GM19452 (cell line): ENCODE data around the gene HOXB8.

Experiments
- ATAC-seq: cut with Tn5 transposase; IDR thresholded peaks from one replicate; pipeline ENCODE4 v1.9.1; 2021; ENCODE audit not compliant: unreplicated experiment

HOXB8 gene

DNA sequence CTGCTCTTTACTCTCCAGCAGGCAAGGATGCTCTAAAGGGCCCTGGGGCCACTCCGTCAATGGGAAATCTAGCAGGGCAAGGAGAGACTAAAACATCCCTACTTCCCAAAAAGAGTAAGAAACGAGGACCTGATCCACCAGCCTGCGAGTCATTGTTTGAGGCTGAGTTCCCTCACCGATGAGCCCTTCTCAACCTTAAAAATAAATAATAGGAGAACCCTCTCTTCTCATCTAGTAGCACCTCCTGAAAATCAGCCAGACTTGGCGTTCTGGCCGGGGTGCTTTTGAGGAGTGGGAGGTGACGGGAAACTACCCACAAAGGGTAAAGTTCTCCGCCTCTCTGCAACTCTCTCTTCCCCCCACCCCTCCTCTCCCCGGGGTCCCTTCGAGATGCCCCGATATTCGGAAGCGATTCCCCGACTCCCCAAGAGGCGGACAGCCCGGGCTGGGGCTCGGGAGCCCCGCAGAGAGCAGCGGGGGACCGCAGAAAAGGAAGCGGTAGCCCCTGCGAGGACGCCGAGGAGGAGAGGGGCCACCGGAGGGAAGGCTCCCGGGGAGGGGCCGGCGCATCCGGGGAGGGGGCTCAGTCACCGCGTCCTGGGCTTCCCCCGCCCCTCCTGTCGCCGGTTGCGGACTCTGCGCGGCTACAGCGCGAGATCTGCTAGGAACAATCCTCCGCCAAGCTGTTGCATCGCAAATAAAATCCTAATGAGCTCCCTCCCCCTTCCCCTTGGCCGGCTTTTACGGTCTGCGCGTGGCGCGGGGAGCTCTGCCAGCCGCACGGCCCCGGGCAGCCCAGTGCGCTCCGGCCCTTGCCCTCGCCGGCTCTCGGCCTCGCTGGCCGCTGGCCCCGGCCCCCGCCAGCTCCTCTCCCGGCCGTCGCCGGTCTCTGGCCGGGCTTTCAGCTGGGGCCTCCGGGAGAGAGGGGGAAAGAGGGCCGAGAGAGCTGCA is 9.7 kb upstream of the HOXB8 start:
- ATAC-seq, result no peak

DNA sequence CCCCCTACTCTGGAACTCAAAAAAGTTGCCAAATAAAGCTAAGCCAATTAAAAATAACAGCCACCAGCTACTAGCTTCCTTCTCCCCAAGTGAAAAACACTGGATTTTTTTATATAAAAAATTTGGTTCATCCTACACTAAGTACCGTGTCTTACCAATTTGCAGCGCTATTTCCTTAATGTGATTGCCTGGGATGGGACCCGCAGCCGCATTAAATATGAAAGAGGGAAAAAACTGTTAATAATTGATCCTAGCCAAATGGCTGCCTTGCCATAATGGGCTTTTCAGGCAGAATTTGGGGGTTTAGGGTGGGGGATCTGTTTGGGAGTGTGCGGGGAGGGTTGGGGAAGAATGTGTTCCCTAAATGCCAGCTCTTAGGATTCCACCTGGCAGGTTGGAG is 9.0 kb upstream of the HOXB8 start:
- ATAC-seq, result no peak

DNA sequence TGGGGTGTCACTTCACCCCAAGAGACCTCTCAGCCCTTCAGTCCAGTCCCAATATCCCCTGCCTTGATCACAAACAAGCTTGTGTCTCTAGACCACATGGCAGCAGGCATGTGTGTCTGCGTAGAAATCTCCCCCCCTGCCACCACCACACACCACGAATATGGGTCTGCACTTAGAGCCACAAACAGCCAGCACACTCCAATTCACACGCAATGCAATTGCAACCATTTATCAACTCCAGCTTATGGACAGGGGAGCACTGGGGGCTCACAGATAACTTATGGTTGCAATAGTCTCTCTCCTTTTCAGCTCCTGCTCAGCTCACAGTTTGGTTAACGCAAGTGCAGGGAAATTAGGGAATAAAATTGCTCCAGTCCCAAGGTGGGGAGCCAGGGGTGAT is 8.5 kb upstream of the HOXB8 start:
- no peak for ATAC-seq

DNA sequence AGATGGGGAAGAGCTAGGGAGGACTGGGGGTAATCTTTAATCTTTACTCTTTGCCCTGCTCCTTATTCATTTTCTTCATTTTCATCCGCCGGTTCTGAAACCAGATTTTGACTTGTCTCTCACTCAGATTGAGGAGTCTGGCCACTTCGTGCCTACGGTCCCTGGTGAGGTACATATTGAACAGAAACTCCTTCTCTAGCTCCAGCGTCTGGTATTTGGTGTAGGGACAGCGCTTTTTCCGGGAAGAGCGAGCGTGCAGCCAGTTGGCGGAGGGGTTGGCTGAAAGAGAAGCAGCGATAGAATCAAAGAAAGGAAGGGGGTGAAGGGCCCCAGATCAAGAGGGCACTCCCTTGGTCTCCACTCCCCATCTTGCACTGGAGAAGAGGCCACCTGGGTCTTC is 7.8 kb upstream of the HOXB8 start:
- ATAC-seq, result no peak

DNA sequence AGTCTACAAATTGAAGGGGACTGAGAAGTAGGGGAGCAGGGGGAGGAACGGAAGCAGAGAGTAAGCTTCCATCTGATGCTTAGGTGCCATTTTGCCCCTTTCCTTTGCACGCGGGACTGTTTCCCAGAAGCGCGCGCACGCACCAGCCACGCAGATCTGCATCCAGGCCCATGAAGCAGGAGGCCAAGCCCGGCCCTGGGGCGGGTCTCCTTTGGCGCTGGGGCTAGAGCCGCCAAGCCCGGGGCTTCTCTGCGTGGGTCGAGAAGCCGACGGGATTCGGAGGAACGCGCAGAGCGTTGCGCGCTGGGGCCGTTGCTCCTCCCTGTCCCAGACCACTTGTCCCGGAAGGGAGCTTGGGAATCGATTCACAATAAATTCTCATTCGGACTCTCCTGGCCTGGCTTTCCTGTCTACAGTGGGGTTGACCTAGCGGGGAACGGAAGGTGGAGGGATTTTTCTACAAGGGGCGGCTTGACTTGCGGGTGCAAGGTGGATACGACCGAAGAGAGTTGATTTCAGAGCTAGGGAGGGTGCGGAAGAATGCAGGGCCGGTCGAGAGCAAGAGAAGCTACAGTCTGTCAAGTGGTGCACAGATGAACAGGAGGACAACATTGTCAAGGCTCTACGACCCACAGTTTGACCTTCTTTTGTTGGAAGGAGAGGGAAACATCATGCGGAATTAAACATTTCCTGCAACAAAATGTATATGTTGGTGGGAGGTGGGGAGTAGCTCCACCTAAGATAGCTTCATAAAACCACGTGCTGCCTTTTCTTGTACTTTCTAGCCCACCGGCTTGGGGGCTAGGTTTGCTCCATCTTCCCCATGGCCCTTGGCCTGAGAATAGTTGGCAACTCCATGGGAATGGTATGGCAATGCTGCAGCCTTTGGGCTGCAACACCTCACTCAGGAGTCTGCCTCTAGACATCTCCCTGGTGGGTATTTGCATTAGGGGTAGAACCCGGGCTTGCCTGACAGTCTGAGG is 6.6 kb upstream of the HOXB8 start:
- ATAC-seq, result no peak

DNA sequence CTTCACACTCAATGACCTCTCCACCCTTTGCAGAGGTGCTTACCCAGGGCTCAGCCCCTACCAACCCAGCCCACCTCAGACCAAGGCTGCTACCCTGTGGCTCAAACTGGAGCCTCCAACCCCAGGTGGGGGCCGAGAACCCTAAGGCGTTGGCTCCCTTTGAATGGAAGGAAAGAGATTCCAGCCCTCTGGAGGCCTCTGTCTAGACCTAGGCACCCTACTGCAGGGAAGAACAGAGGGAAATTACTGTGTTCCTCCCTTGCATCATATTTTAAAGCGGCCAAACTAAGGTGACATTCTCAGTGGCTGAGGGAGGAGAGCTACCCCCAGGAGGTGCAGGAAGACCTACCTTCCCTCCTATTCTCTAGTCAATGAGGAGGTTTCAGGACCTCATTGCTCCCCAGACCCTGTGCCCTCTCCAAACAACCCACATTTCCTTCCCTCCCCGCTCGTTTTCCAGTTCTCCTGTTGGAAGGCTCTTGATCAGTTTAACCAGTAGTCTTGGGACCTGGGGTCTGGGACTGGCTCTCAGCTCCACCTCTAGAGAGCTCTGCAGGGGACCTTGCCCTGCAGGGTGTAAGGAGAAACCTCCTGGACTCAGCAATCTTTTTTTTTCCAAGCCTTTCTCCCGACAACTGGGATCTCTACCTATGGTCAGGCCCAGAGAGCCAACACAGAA is 5.5 kb upstream of the HOXB8 start:
- no peak for ATAC-seq

DNA sequence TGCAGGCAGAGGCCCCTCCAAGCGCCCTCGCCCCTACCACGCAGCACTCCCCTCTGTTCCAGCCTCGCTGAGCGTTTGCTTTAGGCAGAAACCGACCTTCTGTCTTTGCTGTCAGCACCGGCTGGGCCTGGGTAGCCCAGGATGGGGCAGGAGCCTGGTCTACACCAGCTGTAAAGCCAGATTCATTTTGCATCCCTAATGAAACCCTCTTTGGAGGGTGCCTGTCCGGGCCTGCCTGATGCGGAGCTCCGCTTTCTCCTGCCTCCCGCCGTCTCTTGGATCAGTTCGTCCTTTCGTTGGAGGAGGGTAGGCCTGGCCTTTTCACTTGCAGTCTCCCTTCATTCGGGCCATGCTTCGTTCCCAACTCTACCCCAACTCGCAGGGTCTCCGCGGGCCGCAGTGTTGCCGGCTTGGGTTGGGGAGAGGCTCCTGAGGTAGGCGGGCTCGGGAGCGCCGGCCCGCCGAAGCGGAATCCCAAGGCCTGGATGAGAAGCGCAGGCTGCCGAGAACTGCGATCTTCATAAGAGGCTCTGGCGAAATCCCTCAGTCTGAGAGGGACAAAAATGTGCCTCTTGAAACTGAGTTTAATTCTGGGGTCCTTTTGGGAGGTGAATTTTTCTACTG is 4.8 kb upstream of the HOXB8 start:
- ATAC-seq, result no peak

DNA sequence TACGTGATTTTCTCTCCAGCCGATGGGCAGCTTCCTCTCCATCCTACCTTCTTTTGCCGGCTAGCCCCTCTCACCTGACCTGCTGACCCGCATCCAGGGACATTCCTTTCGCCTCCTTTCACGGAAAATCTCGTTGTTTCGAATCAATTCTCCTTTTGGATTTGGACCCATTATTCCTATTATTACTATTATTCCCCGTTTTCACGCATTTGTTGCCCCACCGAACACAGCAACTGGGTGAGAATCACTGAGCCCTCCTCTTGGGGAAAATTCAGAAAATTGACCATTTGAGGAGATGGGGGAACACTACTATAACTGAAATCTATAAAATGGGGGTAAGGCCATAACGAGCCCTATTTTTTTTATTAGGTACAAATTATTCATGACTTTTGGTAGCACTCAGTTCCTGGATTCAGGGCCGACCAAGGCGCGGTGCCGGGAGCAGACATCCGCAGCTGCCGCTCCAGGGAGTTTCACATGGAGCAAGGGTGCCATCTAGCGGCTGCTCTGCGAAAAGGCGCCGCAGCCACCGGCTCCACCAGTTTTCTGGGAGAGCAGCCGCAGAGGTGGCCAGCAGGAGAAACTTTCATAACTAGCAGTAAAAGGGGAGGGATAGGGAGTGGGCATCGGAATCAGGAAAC is 3.3 kb upstream of the HOXB8 start:
- no peak for ATAC-seq

DNA sequence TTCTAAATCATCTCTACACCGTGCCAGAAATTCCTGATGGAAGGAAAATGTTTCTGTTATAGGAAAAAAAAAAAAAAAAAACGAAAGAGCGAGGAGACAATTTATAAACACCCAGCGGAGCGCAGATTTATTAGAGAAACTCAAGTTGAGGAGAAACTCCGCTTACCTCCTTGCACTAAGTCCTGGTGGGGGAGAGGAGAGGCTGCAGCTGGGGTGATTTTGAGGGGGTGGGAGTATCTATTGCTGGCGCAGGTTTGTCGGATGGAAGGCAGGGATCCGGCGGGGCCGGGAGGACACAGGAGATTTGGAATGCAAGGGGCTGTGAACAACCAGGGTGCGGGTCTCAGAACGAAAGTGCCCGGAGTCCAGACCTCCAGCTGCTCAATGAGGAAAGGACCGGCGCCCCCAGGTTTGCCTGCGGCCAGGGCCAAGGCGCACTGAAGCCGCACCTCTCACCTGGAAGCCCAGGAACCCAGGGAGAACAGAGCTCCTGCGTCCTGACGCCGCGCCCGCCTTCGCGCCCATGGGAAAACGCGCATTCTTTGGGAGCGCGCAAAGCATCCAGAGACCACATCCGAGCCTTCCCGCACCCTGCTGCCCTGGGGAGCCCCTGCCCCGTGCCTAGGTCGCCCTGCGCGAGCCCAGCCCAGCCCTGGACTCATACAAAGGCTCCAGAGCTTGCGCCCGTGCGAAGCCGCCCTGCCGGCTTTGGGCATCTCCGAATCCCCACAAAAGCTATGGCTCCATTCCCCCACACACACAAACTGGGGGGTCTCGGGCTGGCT is 2.6 kb upstream of the HOXB8 start:
- ATAC-seq, result no peak

DNA sequence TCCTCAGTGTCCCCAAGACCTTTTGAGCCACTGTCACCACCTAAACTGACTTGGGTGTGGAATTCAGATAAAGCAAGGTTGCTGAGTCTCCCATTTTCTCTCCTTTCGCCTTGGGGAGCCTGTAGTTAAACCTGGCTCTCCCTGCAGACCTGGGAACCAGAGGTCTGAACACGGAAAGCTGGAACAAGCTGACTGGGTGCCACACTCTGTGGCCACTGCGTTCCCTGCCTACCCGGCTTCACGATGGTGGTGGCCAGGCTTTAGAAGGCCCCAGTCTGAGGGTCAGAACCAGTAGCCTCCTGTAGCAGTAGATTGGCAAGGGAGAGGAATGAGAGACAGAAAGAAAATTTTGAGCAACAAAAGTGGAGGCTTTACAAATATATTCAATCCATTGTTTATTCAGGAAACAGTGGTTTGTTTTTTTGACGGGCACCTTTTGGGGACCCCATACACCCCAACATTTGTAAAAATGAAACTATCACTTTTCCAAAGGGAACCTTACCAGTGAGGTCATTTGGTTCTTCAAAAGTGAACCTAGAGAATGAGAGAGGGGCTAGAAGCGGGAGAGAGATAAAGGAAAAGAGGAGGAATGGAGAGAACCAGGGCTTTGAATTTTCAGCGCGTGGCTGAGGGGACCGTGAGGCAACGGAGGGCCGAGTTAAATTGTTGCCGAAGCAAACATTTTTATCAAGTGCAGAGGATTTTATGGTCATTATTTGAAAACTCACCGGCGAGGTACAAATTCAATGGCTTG is 1.8 kb upstream of the HOXB8 start:
- ATAC-seq, result no peak

DNA sequence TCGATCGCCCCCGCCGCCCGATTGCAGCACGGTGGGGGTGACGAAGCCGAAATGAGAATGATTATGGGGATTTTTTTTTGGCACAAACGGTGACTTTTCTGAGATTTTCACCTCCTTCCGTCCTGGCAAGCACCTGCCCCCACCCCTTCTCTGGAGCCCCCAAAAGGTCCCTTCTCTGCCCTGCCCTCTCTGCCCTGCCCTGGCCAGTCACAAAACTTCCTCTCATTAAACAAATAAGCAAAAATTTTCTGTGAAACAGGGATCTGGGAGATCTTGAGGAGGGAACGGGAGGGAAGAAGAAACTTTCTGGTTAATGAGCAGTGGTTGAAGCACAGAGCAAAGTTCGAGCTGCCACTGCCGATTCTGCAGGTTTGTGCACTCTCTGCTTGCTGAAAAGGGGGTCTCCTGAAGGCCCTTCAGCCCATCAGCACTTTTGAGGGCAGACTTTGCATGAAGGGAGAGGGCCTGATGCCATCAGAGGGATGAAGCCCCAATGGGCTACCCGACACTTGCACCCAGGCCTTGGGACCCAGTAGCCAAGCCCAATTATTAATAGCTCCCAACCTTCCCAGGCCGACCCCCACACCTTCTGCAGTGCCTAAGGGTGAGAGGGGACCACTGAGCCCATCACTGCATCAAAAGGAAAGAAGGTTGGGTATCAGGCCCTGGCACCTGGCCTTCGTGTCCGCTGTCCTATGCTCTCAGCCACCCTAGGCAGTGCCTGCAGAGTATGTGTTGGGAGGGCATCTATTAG is 1.0 kb upstream of the HOXB8 start:
- no peak for ATAC-seq

DNA sequence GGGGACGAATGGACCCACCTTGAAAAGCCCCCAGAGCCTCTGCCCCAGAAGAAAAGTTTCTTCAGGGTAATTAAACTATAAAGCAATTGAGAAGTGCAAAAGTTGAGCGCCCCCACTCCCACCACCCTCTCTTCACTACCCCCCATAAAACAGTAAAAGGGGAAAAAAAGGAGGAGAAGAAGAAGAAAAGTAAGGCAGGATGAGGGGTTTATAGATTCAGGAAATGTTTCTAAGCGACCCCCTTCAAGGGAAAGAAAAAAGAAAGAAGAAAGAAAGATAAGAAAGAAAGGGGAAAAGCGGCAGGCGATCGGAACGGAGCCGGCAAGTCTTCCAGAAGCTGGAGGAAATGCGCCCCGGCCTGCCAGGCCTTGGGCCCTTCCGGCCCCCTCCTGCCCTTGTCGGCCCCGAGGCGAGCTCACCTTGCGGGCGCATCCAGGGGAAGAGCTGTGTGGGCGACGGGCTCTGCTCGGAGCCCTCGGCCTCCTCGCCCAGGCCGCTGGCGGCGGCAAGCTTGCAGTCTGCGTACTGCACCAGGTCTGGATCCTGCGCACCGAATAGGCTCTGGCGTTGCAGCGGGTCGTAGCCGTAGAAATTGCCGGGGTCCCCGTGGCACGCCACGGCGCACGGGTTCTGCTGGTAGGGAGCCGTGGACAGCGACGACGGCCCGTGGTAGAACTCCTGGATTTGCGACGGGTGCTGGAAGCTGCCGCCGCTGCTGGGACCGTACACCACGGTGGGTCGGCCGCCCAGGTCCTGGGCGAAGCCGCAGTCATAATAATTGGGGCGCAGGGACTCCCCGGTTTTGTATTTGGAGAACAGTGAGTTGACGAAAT is 1.0 kb downstream of the HOXB8 start:
- no peak for ATAC-seq

DNA sequence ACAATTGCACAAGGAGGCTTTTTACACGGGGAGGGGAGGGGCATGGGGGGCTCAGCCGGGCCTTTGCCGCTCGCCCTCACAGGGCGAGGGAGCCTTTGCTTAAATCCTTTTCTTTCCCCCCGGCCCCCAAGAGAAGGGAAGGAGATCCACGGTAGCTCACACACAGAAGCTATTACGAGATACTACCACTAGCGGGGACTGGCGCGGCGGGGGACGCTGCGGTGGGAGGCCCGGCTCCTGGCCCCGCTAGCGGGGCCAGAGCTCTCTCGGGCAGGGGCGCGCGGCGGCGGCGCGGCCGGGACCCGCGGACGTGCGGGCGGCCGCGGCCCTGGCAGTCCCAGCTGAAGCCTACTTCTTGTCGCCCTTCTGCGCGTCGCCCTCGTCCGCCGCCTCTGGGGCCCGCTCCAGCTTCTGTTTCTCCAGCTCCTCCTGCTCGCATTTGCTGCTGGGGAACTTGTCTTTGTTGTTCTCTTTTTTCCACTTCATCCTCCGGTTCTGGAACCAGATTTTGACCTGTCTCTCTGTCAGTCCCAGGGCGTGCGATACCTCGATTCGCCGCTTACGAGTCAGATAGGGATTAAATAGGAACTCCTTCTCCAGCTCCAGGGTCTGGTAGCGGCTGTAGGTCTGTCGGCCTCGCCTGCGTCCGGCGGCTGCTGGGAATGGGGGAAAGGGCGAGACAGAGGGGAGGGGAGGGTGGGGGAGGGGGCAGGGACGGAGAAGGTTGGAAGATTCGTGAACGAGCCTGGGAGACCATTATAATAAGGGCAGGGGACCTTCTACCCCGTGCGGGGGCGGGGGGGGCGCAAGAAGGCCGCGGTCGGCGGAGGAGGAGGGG is 2.0 kb downstream of the HOXB8 start:
- ATAC-seq, result no peak

DNA sequence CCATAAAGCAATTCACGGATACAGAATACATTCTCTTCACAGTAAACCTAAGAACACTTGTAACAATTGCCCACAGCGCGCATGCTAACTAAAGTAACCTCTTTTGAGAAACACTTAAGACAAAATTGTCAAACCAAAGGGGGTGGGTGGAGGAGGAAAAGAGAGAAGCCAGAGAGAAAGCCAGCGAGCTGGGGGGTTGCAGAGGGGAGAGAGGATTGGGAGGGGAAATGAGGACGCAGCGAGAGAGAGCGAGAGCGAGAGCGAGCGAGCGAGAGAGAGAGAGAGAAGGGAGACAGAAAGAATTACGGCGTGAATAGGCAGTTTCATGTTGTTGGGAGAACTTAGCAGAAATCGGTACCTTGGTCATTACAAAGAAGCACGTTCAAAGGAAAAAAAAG is 2.6 kb downstream of the HOXB8 start:
- ATAC-seq, result no peak

DNA sequence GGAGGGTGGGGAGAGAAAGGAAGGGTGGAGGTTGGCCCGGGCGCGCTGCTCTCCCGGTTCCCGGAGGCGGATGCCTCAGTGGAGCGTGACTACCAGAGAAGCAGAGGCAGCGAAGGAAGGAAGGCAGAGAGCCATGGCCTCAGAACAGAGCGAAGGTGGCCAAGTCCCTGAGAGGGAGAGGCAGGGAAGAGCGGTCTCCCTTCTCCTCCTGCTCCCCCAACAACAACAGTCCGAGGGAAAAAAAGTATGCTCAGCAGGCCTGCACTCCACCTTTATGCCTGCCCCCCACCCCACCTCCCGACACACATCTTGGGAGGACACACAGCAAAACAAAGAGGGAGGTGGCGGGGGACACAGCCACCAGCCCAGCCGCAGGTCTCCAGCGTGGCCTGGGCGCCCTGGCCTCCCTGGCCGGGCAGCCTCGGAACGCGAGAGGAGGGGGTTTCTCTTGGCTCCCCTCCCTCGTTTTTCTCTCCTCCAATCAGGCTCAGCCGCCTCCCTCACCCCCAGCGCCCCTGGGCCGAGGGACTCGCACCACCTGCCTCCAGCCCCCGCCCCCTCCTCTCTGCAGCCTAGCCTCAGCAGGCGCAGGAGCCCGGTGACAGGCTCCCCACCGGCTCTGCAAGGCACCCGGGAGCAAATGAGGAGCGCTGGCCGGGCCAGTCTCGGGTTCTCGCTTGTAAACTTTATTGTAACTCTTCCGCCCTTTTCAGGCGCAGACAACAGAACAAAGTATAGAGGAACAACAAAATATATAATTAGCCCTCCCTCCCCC is 3.2 kb downstream of the HOXB8 start:
- no peak for ATAC-seq

DNA sequence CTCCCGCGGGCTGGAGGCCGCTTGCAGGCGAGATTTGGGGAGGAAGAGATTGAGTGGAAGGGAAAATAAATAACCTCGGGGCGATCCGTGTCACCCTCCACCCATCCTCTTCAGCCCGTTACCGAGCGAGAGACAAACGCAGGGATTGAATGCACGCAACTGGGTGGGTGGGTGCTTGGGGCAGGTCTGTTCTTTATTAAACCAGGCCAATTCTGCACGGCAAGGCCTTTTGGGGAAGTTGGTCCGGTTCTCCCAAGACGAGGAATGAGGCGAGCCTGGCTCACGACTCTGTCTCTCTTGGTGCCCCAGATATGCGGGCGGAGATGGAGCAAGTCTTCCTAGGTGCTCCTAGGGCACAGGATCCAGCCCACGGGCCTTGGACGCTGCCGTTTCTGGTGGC is 3.9 kb downstream of the HOXB8 start:
- ATAC-seq, result no peak
